Hippocampal formation (tissue), 2 donors: ENCODE results near the gene EGFL7.
A peak's percentile ranks its signal among the peaks of the same experiment; 100 is the strongest.

Experiments
- DNase-seq, 2 donors: peaks; one replicate each; lab custom pipeline; 2025; lab: John Stamatoyannopoulos, UW

Gene EGFL7

GRCh38 chr9:136672431-136673087 is 9.8 kb downstream of the EGFL7 start:
- DNase-seq = no peak

- DNase-seq = no peak
Measured at GRCh38 chr9:136673088-136673974, 10.6 kb downstream of the EGFL7 start.

- no peak for DNase-seq
Measured at GRCh38 chr9:136673975-136674785, 11.5 kb downstream of the EGFL7 start.

GRCh38 chr9:136674786-136675349 is 12.2 kb downstream of the EGFL7 start:
- no peak for DNase-seq

- no peak for DNase-seq
Measured at GRCh38 chr9:136675477-136676296, 13.0 kb downstream of the EGFL7 start.

- DNase-seq = no peak
Measured at GRCh38 chr9:136676297-136676794, 13.6 kb downstream of the EGFL7 start.

GRCh38 chr9:136676920-136677686 is 14.4 kb downstream of the EGFL7 start:
- DNase-seq = no peak

- no peak for DNase-seq
Measured at GRCh38 chr9:136678034-136678433, 15.3 kb downstream of the EGFL7 start.

GRCh38 chr9:136678624-136679023 is 15.9 kb downstream of the EGFL7 start:
- DNase-seq = no peak

- peak in 1 of 2 donors; percentile 21 for DNase-seq
Measured at GRCh38 chr9:136679431-136679941, 16.8 kb downstream of the EGFL7 start.

- DNase-seq = no peak
Measured at GRCh38 chr9:136681029-136681428, 18.3 kb downstream of the EGFL7 start.

- no peak for DNase-seq
Measured at GRCh38 chr9:136681945-136682699, 19.4 kb downstream of the EGFL7 start.

- DNase-seq = no peak
Measured at GRCh38 chr9:136682710-136683109, 20.0 kb downstream of the EGFL7 start.

GRCh38 chr9:136683173-136683745 is 20.5 kb downstream of the EGFL7 start:
- DNase-seq = no peak

GRCh38 chr9:136683755-136684154 is 21.0 kb downstream of the EGFL7 start:
- DNase-seq = no peak

- DNase-seq = no peak
Measured at GRCh38 chr9:136684339-136684738, 21.6 kb downstream of the EGFL7 start.

GRCh38 chr9:136684799-136685198 is 22.1 kb downstream of the EGFL7 start:
- DNase-seq = no peak

GRCh38 chr9:136685216-136685615 is 22.5 kb downstream of the EGFL7 start:
- DNase-seq = no peak
